Activated T-cell treated with anti-CD3 and anti-CD28 coated beads for 24 hours (primary cell): ENCODE results near the gene ACAN.

Source experiments
- DNase-seq: peaks from one replicate; pipeline ENCODE4 v3.0.0-alpha.2; 2020; ENCODE audit warnings: low read depth

Gene ACAN

DNA sequence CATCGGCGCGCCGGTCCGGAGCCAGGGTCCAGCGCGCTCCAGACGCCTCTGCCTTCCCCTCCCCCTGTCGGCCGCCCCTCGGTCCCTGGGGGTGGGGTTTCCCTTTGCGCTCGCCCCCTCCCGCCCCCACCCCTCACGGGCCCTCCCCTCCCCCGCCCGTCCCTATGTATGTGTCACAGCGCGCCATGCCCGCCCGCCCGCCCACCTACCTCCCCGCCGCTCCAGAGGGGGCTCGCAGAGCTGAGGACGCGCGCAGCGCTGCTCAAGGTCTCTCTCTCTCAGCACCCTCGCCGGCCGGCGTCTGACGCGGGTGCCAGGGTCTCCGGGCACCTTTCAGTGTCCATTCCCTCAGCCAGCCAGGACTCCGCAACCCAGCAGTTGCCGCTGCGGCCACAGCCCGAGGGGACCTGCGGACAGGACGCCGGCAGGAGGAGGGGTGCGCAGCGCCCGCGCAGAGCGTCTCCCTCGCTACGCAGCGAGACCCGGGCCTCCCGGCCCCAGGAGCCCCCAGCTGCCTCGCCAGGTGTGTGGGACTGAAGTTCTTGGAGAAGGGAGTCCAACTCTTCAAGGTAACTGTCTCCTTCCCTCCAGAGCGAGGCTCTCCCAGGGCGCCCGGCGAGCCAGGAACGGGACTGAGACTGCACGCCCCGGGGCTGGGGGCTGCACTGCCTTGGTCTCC lies at the start of gene ACAN:
Gene ACAN, plus strand, starts transcription at position 196 of the 679 bp plus-strand sequence. CDS start 32,771 bp downstream, outside the sequence.
- no peak for DNase-seq

- DNase-seq: no peak
Measured at GRCh38 chr15:88756521-88756920, 46.7 kb upstream of the ACAN start.

- DNase-seq: no peak
Measured at GRCh38 chr15:88756921-88757320, 46.3 kb upstream of the ACAN start.

GRCh38 chr15:88759872-88760271 lies 43.4 kb upstream of the ACAN start:
- no peak for DNase-seq

DNA sequence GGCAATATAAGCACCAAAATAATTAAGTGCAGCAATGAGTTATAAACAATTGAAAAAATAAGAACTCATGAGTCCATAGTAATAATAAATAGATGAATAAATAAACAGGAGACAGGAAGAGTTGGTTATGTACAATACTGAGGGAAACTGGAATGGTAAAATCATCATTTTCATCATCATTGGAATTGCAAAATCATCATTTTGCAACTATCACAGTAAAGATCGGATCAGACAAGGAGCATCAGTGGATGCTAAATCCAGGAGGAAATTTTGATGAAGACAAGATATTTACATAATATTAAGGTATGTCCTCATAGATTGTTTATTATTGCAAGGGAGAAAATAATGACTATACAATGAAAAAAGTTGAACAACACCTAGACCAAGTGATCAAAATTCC lies 38.8 kb upstream of the ACAN start:
- no peak for DNase-seq

DNA sequence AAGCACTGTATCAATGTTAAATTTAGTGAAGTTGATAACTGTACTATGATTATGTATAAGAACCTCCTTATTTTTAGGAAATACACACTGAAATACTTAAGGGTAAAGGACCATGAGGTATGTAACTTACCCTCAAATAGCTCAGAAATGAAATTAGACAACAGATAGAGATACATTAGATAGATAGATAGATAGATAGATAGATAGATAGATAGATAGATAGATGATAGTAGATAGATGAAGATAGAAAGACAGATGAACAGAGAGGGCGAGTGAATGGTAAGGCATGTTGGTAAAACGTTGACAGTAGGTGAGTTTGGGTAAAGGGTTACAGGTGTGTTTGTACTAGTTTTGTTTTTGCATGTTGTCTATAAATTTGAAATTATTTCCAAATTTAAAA lies 38.0 kb upstream of the ACAN start:
- DNase-seq: no peak

DNA sequence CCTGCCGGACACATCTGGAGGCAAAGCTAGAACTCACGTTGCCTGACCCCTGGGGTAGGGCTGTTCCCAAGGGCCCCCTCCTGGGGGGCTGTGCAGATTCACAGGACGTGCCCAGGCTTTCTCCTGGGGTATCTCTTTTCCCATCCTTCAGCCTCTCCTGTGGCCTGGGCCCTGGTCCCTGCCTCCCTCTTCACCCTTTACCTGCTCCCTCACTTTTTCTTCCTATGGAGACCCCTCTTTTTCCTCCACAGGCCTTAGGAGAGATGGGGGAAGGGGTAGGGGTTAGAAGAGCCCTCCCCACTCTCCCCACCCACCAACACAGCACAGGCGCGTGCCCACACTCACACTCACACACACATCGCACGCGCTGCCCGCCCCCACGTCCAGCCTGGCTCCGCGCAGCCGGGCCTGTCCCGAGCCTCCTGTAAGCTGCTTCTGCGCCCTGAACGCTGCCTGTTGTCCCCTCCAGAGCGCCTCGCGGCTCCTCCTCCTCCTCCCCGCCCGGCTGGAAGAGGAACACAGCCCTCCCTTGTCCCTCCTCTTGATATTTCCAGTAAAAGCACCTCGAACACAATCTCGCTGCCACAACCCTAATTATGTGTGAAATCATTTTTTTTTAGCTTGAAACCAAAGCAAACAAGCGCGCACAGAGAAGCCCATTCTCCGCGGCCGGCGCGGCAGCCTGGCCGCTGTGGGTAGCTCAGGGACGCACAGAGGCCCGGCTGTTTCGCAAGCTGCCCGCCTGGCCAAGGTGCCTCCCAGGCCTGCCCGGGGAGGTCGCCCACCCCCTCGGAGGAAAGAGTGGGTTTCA lies 33.9 kb upstream of the ACAN start:
- DNase-seq: no peak

DNA sequence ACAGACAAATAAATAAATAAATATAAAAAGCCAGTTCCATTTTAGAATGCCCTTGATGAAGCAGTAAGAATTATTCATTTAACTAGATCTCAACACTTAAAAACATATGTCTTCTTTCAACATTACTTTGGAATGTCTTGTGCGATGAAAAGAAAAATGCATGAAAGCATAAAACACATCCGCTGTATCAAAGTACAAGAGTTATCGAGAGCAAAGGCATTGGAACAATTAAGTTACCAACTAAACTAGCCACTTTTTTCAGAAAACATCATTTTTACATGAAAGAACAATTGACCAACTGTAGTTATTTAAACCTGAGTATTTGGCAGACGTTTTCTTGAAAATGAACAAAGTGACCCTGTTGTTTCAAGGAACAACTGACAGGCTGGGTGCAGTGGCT lies 27.5 kb upstream of the ACAN start:
- no peak for DNase-seq

DNA sequence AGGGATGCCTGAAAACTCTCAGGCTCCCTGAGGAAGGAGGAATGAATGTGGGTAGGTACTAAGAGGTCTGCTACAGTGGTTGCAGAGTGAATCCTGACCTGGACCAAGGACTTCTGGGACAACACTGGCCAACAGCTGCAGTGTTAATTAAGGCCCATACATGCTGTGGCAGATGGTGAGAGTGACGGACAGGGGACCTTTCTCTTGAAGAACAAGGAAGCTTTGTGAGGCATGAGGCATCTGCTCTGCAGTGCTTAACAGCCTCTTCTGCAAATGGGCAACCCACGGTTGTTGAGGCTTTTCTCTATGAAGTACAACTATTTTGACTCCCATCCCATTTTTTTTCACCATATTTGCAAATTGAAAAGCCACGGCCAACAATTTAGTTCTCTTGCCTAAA lies 26.6 kb upstream of the ACAN start:
- DNase-seq: no peak

- no peak for DNase-seq
Measured at GRCh38 chr15:88779944-88780343, 23.3 kb upstream of the ACAN start.

GRCh38 chr15:88782465-88782864 lies 20.8 kb upstream of the ACAN start:
- no peak for DNase-seq

DNA sequence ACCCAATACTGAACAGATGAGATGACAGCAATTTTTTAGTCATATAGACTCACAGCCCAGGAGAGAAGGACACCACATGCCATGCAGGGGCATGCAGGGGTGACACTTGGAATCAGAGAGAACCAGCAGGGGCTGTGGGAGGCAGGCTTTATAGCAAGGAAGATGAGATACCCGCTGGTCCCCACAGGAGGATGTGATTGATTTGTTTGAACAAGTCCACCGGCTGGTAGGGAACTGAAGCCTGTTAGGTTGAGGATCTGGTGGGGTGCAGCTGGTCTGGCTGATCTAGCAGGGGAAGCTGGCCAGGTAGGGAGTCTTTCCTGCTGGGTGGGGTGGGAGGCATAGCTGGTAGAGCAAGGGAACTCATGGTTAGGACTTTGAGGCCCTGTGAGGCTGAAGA lies 18.0 kb upstream of the ACAN start:
- no peak for DNase-seq

DNA sequence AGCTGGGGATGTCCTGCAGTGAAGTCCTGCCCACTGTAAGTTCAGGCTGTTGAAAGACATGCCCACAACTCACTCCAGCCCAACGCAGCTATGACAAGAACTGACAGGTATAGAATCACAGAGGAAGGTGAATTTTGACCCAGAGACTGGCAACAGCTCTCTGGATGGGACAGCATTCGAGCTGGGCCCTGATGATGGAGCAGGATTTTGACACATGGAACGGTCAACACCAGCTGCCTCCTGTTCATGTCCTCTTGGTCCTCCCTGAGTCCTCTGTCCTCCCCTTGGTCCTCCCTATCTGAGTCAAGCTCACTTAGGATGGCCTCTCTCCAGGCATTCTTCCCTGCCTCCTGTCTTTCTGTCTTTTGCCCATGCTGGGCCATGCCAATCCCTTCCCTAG lies 15.2 kb upstream of the ACAN start:
- DNase-seq: no peak

DNA sequence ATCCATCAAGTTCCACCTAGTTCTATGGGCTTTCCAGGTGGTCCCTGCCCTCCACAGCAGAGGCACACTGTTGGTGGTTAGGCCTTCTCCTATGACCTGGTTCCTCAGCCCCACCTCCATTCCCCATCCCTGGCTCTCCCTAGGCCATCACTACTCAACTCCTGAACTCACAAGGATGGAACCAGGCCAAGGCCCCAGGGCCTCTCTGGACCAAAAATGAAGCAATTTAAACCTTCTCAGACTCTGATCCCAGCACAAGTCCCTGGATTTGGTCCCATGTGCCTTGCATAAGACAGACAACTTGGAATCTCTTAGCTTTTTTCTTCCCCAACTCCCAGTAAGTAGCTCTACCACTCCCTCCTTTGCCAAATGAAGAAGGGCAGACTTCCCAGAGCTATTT lies 14.4 kb upstream of the ACAN start:
- DNase-seq: no peak

DNA sequence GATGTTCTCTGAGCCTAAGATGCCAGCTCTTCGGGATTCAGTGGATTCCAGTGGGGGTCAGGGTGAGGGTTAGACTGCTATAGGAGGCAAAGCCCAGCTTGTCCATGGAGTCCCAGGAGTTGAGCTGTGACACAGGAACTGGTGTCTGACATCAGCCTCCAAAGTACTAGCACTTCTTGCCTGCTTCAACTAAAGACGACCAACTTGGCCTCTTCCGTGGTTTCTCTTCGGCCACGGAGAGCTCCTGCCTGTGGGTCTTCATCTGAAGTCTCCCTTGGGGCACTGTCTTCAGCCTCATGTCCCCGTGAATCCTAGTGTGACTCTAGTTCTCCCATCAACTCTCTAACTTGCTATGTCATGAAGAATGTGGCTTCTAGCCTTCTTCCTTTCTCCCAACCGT lies 12.8 kb upstream of the ACAN start:
- no peak for DNase-seq

GRCh38 chr15:88791637-88792036 lies 11.6 kb upstream of the ACAN start:
- DNase-seq: no peak

DNA sequence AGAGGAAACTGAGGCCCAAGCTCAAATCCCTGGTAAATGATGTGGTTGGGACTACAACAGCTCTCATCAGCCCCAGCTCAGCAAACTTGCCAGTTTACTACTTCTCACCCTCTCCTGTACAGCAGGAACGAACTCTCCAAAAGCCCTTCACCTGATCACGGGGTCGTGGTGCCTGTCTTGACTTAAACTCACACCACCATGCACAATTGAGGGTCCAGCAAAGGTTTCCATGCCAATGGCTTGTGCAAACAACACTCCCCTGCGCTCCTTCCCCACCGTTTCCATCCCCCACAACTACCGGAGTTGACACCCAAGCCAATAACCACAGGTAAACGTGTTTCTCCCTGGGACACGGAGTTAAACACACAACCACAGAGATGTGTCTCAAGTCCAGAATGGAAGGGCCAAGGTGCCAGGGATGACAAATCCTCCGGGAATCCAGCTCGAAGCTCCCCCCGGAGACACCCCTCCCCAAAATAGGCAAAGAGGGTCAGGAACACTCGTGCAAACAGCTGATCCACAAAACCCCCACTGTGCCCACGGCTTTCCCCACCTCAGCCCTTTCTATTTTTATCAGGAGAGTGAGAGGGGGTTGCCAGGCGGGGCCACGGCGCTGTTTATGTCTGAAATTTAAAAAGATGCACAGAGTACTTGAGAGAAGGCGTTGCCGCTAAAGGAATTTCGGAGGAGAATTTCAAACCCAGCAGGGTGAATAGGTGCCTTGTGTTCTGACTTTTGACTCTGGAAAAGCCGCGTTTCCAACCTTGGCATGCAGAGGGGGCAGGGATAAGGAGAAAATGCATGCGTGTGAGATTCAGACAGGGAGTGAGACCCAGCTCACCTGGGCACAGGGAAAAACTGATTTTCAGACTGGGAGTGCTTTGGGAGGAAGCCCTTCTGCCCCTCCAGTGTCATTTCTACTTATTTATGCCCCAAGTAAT lies 10.6 kb upstream of the ACAN start:
- no peak for DNase-seq

- DNase-seq: no peak
Measured at GRCh38 chr15:88794001-88794400, 9.2 kb upstream of the ACAN start.

GRCh38 chr15:88797663-88798339 lies 5.4 kb upstream of the ACAN start:
- no peak for DNase-seq

- no peak for DNase-seq
Measured at GRCh38 chr15:88799341-88799740, 3.9 kb upstream of the ACAN start.

- no peak for DNase-seq
Measured at GRCh38 chr15:88800026-88800425, 3.2 kb upstream of the ACAN start.

- DNase-seq: no peak
Measured at GRCh38 chr15:88800738-88801137, 2.5 kb upstream of the ACAN start.
